ENCODE data around the gene TMEM205.

DNA sequence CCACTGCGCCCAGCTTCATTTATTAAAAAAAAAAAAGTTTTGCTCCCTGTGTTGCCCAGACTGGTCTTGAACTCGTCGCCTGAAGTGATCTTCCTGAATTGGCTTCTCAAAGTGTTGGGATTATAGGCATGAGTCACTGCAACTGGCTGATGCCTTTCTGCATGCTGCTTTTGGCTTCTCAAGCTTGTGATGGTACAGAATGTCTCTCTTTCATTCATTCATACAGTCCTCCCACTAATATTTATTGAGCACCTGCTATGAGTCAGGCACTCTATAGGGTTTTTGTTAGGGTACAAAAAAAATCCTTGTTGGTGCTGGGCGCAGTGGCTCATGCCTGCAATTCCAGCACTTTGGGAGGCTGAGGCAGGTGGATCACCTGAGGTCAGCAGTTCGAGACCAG is 41.1 kb downstream of the TMEM205 start:
- TF ChIP-seq CTCF (IDR thresholded peaks at IDR 0.05; ENCODE audit: poor library complexity) (no peak), EZH2 (IDR thresholded peaks at IDR 0.05; ENCODE audit: borderline replicate concordance) (no peak)

Data from hepatocyte (in vitro differentiated cells).